ENCODE measurements around the gene KATNBL1. TPM values are rescaled to one million over a fixed set of nuclear protein-coding genes. Genes with fewer than 3 reads are reported as not detected.

The KATNBL1 gene
- total and polyA plus RNA-seq, 2 donors: 34.7 to 37.5 TPM

GRCh38 chr15:34114215-34114614 lies 95.7 kb downstream of the KATNBL1 start:
- DNase-seq (ENCODE audit: low read depth in 6 of 9, low spot score in 9 of 9): no peak
- 50% methylated on average over 2 of the region's 2 CpGs for WGBS
- H3K36me3 ChIP-seq (ENCODE audit: control insufficient read depth in 2 of 2, insufficient read depth in 2 of 2, low read length in 1 of 2): no peaks in the 10 kb centered on the region
- no peaks in the 10 kb centered on the region for H3K27me3 ChIP-seq (ENCODE audit: control insufficient read depth in 2 of 2, insufficient read depth in 1 of 2, low read length in 1 of 2)
- H3K4me1 ChIP-seq (ENCODE audit: control insufficient read depth in 2 of 2, insufficient read depth in 2 of 2, low read length in 2 of 2): no peaks in the 10 kb centered on the region
- no peak overlapping the region for H3K4me3 ChIP-seq (ENCODE audit: low read length in 2 of 2)
- H3K27ac ChIP-seq (ENCODE audit: low read depth in 1 of 2, low read length in 1 of 2): no peak overlapping the region
- H3K9me3 ChIP-seq (ENCODE audit: control insufficient read depth in 2 of 2, insufficient read depth in 1 of 2, low read length in 1 of 2): no peaks in the 10 kb centered on the region

- Histone ChIP-seq H3K4me3 (ENCODE audit: low read length in 2 of 2) (no peak overlapping the region), H3K4me1 (ENCODE audit: control insufficient read depth in 2 of 2, insufficient read depth in 2 of 2, low read length in 2 of 2) (no peaks in the 10 kb centered on the region), H3K27ac (ENCODE audit: low read depth in 1 of 2, low read length in 1 of 2) (no peak overlapping the region), H3K36me3 (ENCODE audit: control insufficient read depth in 2 of 2, insufficient read depth in 2 of 2, low read length in 1 of 2) (no peaks in the 10 kb centered on the region), H3K27me3 (ENCODE audit: control insufficient read depth in 2 of 2, insufficient read depth in 1 of 2, low read length in 1 of 2) (no peaks in the 10 kb centered on the region), H3K9me3 (ENCODE audit: control insufficient read depth in 2 of 2, insufficient read depth in 1 of 2, low read length in 1 of 2) (no peaks in the 10 kb centered on the region)
- no peak for DNase-seq (ENCODE audit: low read depth in 6 of 9, low spot score in 9 of 9)
- WGBS: 89% methylated on average over 6 of the region's 6 CpGs
Measured at GRCh38 chr15:34111488-34111887, 98.4 kb downstream of the KATNBL1 start.

- Histone ChIP-seq H3K4me1 (ENCODE audit: control insufficient read depth in 2 of 2, insufficient read depth in 2 of 2, low read length in 2 of 2) (no peaks in the 10 kb centered on the region), H3K9me3 (ENCODE audit: control insufficient read depth in 2 of 2, insufficient read depth in 1 of 2, low read length in 1 of 2) (no peaks in the 10 kb centered on the region), H3K27ac (ENCODE audit: low read depth in 1 of 2, low read length in 1 of 2) (no peak overlapping the region), H3K36me3 (ENCODE audit: control insufficient read depth in 2 of 2, insufficient read depth in 2 of 2, low read length in 1 of 2) (no peaks in the 10 kb centered on the region), H3K27me3 (ENCODE audit: control insufficient read depth in 2 of 2, insufficient read depth in 1 of 2, low read length in 1 of 2) (no peaks in the 10 kb centered on the region), H3K4me3 (ENCODE audit: low read length in 2 of 2) (no peak overlapping the region)
- peak in 5 of 9 donors; percentile 20 to 61 (median 29) for DNase-seq (ENCODE audit: low read depth in 6 of 9, low spot score in 9 of 9)
- WGBS: 78% methylated on average over 5 of the region's 5 CpGs
Measured at GRCh38 chr15:34109797-34110663, 99.9 kb downstream of the KATNBL1 start.

- Histone ChIP-seq H3K4me1 (ENCODE audit: control insufficient read depth in 2 of 2, insufficient read depth in 2 of 2, low read length in 2 of 2) (peaks cover 3 to 6% of the 10 kb centered on the region in 2 donors), H3K27me3 (ENCODE audit: control insufficient read depth in 2 of 2, insufficient read depth in 1 of 2, low read length in 1 of 2) (no peaks in the 10 kb centered on the region), H3K36me3 (ENCODE audit: control insufficient read depth in 2 of 2, insufficient read depth in 2 of 2, low read length in 1 of 2) (no peaks in the 10 kb centered on the region), H3K27ac (ENCODE audit: low read depth in 1 of 2, low read length in 1 of 2) (no peak overlapping the region), H3K9me3 (ENCODE audit: control insufficient read depth in 2 of 2, insufficient read depth in 1 of 2, low read length in 1 of 2) (peaks cover 1 to 4% of the 10 kb centered on the region in 2 donors), H3K4me3 (ENCODE audit: low read length in 2 of 2) (no peak overlapping the region)
- DNase-seq (ENCODE audit: low read depth in 6 of 9, low spot score in 9 of 9): no peak
- WGBS: 94% methylated on average over 2 of the region's 2 CpGs
Measured at GRCh38 chr15:34107315-34107714, 102.6 kb downstream of the KATNBL1 start.

GRCh38 chr15:34106423-34106822 lies 103.5 kb downstream of the KATNBL1 start:
- DNase-seq (ENCODE audit: low read depth in 6 of 9, low spot score in 9 of 9): no peak
- 98% methylated on average over 1 of the region's 1 CpG for WGBS
- Histone ChIP-seq H3K4me3 (ENCODE audit: low read length in 2 of 2) (no peak overlapping the region), H3K27ac (ENCODE audit: low read depth in 1 of 2, low read length in 1 of 2) (no peak overlapping the region), H3K4me1 (ENCODE audit: control insufficient read depth in 2 of 2, insufficient read depth in 2 of 2, low read length in 2 of 2) (peaks cover 3 to 6% of the 10 kb centered on the region in 2 donors), H3K36me3 (ENCODE audit: control insufficient read depth in 2 of 2, insufficient read depth in 2 of 2, low read length in 1 of 2) (no peaks in the 10 kb centered on the region), H3K27me3 (ENCODE audit: control insufficient read depth in 2 of 2, insufficient read depth in 1 of 2, low read length in 1 of 2) (no peaks in the 10 kb centered on the region), H3K9me3 (ENCODE audit: control insufficient read depth in 2 of 2, insufficient read depth in 1 of 2, low read length in 1 of 2) (peaks cover 1 to 4% of the 10 kb centered on the region in 2 donors)

GRCh38 chr15:34102175-34102925 lies 107.5 kb downstream of the KATNBL1 start:
- DNase-seq (ENCODE audit: low read depth in 6 of 9, low spot score in 9 of 9): no peak
- no peaks in the 10 kb centered on the region for H3K36me3 ChIP-seq (ENCODE audit: control insufficient read depth in 2 of 2, insufficient read depth in 2 of 2, low read length in 1 of 2)
- peaks cover 1 to 4% of the 10 kb centered on the region in 2 donors for H3K9me3 ChIP-seq (ENCODE audit: control insufficient read depth in 2 of 2, insufficient read depth in 1 of 2, low read length in 1 of 2)
- H3K4me3 ChIP-seq (ENCODE audit: low read length in 2 of 2): peak overlapping the region; percentile 82 to 95
- H3K4me1 ChIP-seq (ENCODE audit: control insufficient read depth in 2 of 2, insufficient read depth in 2 of 2, low read length in 2 of 2): peaks cover 6 to 13% of the 10 kb centered on the region in 2 donors
- peak overlapping the region; percentile 92 for H3K27ac ChIP-seq (ENCODE audit: low read depth in 1 of 2, low read length in 1 of 2)
- H3K27me3 ChIP-seq (ENCODE audit: control insufficient read depth in 2 of 2, insufficient read depth in 1 of 2, low read length in 1 of 2): no peaks in the 10 kb centered on the region
- WGBS: 32% methylated on average over 29 of the region's 29 CpGs

- Histone ChIP-seq H3K27ac (ENCODE audit: low read depth in 1 of 2, low read length in 1 of 2) (peak within 1 kb of the TSS; percentile 92), H3K4me1 (ENCODE audit: control insufficient read depth in 2 of 2, insufficient read depth in 2 of 2, low read length in 2 of 2) (peaks cover 6 to 13% of the 10 kb centered on the region in 2 donors)
Measured at GRCh38 chr15:34101366-34102174, 108.3 kb downstream of the KATNBL1 start, which contains the start of the genes EMC7 and PGBD4. TSS of gene EMC7 (minus strand) at chr15:34101862. CDS start at chr15:34101839, 23 bp downstream. TSS of gene PGBD4 (plus strand) at chr15:34102083. CDS start at chr15:34102532, 449 bp downstream.

GRCh38 chr15:34099914-34100313 lies 110.0 kb downstream of the KATNBL1 start:
- Histone ChIP-seq H3K4me3 (ENCODE audit: low read length in 2 of 2) (no peak overlapping the region), H3K27ac (ENCODE audit: low read depth in 1 of 2, low read length in 1 of 2) (no peak overlapping the region), H3K4me1 (ENCODE audit: control insufficient read depth in 2 of 2, insufficient read depth in 2 of 2, low read length in 2 of 2) (peaks cover 6 to 13% of the 10 kb centered on the region in 2 donors), H3K36me3 (ENCODE audit: control insufficient read depth in 2 of 2, insufficient read depth in 2 of 2, low read length in 1 of 2) (peaks cover 0 to 4% of the 10 kb centered on the region in 2 donors), H3K27me3 (ENCODE audit: control insufficient read depth in 2 of 2, insufficient read depth in 1 of 2, low read length in 1 of 2) (no peaks in the 10 kb centered on the region), H3K9me3 (ENCODE audit: control insufficient read depth in 2 of 2, insufficient read depth in 1 of 2, low read length in 1 of 2) (peaks cover 1 to 4% of the 10 kb centered on the region in 2 donors)
- DNase-seq (ENCODE audit: low read depth in 6 of 9, low spot score in 9 of 9): no peak
- 98% methylated on average over 5 of the region's 5 CpGs for WGBS

More at GRCh38 chr15:34101366-34102174, 108.3 kb downstream of the KATNBL1 start, which contains the start of the genes EMC7 and PGBD4:
- Histone ChIP-seq H3K4me3 (ENCODE audit: low read length in 2 of 2) (peak within 1 kb of the TSS; percentile 82 to 95), H3K9me3 (ENCODE audit: control insufficient read depth in 2 of 2, insufficient read depth in 1 of 2, low read length in 1 of 2) (peaks cover 1 to 4% of the 10 kb centered on the region in 2 donors), H3K36me3 (ENCODE audit: control insufficient read depth in 2 of 2, insufficient read depth in 2 of 2, low read length in 1 of 2) (no peaks in the 10 kb centered on the region), H3K27me3 (ENCODE audit: control insufficient read depth in 2 of 2, insufficient read depth in 1 of 2, low read length in 1 of 2) (no peaks in the 10 kb centered on the region)
- WGBS: under 1% methylated on average over 48 of the region's 48 CpGs
- peak; percentile 98 to 100 (median 99) for DNase-seq (ENCODE audit: low read depth in 6 of 9, low spot score in 9 of 9)

All from thymus (tissue), 11 donors.